Ureter (tissue), 1 donor: Measurements from ENCODE around the gene TEX53. TPM values are rescaled to one million over a fixed set of nuclear protein-coding genes. Genes with fewer than 3 reads are reported as not detected.

ENCODE experiments used
- DNase-seq: peaks from one replicate; pipeline ENCODE4 v3.0.0-alpha.2; 2020; ENCODE audit warnings: low spot score
- total RNA-seq: library from RNA; stranded (reverse); gene quantifications from one replicate; pipeline ENCODE4 v1.2.4, GENCODE V29; 2023
- donor health status: DM: yes; HTN: yes; CAD: no.

Gene TEX53
- total RNA-seq, 1 donor from 2014 or later = not detected

- DNase-seq = no peak
Measured at GRCh38 chr9:114606597-114607207, 50.9 kb downstream of the TEX53 start.

Other genes with a start within 250 kb of the TEX53 start
- 11.8 TPM for gene WHRN, start 152.3 kb downstream of the TEX53 start, total RNA-seq
- 136 TPM for gene ATP6V1G1, start 70.0 kb downstream of the TEX53 start, total RNA-seq
- 18.9 TPM for gene TMEM268, start 46.5 kb downstream of the TEX53 start, total RNA-seq
- not detected for gene TEX48, start 24.4 kb upstream of the TEX53 start, total RNA-seq
- 16.2 TPM for gene TNFSF15, start 148.2 kb upstream of the TEX53 start, total RNA-seq